ENCODE data around the gene RPH3AL. TPM values are rescaled to one million over a fixed set of nuclear protein-coding genes. Genes with fewer than 3 reads are reported as not detected.
"Not testable (repeated sequence)": the region's sequence is repeated elsewhere in the genome, so short reads cannot be mapped to it uniquely, and the experiment has no call there.

Gene RPH3AL
- total and polyA plus RNA-seq, 10 of the 15 experiments (the other 5 are each of a cell fraction or from before 2014, with no cell fraction given), result 0.04 to 1.2 (median 0.47) TPM; not detected in 2

DNA sequence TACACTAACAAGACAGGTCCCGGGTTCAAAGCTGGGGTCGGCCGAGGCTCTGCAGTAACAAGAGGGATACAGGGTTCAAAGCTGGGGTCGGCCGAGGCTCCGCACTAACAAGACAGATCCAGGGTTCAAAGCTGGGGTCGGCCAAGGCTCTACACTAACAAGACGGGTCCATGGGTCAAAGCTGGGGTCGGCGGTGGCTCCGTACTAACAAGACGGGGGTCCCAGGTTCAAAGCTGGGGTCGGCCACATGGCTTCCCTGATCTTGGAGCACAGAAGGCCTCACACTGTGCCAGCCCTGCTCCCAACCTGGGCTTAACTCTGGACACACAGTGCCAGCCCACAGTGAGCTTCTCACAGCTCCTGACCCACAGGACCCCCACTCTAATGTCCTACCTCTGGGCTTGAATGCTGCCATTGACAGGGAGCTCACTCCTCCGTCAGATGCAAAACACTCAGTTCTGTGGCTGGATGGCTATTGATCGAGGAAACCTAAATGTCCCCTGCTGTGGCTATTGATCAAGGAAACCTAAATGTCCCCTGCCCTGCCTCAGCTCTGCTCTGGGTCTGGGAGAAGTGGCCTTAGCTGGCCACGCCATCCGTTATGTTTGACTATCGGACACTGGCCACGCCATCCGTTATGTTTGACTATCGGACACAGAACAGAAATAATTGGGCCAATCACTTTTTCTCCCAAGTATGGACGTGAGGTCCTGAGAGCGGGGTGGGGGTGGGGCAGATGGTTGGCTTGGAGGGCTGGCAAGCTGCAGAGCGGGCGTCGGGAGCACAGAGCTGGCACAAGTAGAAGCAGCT lies 116.6 kb downstream of the RPH3AL start:
- 85% methylated on average over 26 of the region's 26 CpGs for WGBS (ENCODE audit: insufficient coverage, insufficient replicate concordance, low lambda C conversion rate, missing lambda C conversion rate)
- no peak overlapping the region for H2AFZ ChIP-seq (ENCODE audit: control insufficient read depth, low read depth, low read length)
- no TSS peak for BruUV-seq (replicated peaks)
- H3K4me3 ChIP-seq, result no peak overlapping the region
- SMC1A ChIA-PET (ENCODE audit: uncharacterized antibody, unreplicated experiment), result no interaction called here
- in situ Hi-C loops (cut with MboI) (no loop called here), intact Hi-C loops (cut with micrococcal nuclease; ENCODE audit: unreplicated experiment) (no loop called here)
- POLR2A ChIA-PET, result no interaction called here
- CTCF ChIA-PET, result no interaction called here
- DNase-seq (ENCODE audit: low read depth, low spot score), result no peak
- TF ChIP-seq RBBP5 (conservative IDR thresholded peaks at IDR 0.05), result no peak
- TF ChIP-seq, protein P1, sequence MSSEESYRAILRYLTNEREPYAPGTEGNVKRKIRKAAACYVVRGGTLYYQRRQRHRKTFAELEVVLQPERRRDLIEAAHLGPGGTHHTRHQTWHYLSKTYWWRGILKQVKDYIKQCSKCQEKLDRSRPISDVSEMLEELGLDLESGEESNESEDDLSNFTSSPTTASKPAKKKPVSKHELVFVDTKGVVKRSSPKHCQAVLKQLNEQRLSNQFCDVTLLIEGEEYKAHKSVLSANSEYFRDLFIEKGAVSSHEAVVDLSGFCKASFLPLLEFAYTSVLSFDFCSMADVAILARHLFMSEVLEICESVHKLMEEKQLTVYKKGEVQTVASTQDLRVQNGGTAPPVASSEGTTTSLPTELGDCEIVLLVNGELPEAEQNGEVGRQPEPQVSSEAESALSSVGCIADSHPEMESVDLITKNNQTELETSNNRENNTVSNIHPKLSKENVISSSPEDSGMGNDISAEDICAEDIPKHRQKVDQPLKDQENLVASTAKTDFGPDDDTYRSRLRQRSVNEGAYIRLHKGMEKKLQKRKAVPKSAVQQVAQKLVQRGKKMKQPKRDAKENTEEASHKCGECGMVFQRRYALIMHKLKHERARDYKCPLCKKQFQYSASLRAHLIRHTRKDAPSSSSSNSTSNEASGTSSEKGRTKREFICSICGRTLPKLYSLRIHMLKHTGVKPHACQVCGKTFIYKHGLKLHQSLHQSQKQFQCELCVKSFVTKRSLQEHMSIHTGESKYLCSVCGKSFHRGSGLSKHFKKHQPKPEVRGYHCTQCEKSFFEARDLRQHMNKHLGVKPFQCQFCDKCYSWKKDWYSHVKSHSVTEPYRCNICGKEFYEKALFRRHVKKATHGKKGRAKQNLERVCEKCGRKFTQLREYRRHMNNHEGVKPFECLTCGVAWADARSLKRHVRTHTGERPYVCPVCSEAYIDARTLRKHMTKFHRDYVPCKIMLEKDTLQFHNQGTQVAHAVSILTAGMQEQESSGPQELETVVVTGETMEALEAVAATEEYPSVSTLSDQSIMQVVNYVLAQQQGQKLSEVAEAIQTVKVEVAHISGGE (CRISPR knock-in tag; IDR thresholded peaks at IDR 0.05), result no peak
- no peak for TF ChIP-seq CHD1 (IDR thresholded peaks at IDR 0.05; ENCODE audit: low read depth, low read length)
- TF ChIP-seq SIX5 (IDR thresholded peaks at IDR 0.05; ENCODE audit: low read depth, low read length, severe bottlenecking), result no peak
- H3K27me3 ChIP-seq (replicated peaks in 1 of 2; ENCODE audit: control insufficient read depth in 2 of 2, insufficient read depth in 2 of 2, low read length in 1 of 2), result no peaks in the 10 kb centered on the region
- no peak overlapping the region for H3K9ac ChIP-seq (ENCODE audit: control insufficient read depth, insufficient read depth, low read length)
- H3K4me2 ChIP-seq (ENCODE audit: control insufficient read depth, insufficient read depth), result no peak overlapping the region
- H4K20me1 ChIP-seq (ENCODE audit: control insufficient read depth, insufficient read depth), result no peaks in the 10 kb centered on the region
- no peak for FAIRE-seq
- RAD21 ChIA-PET (ENCODE audit: unreplicated experiment), result no interaction called here
- H3K4me1 ChIP-seq (ENCODE audit: control insufficient read depth, insufficient read depth, low read length), result peaks cover 12% of the 10 kb centered on the region
- H3K27ac ChIP-seq (ENCODE audit: control insufficient read depth, insufficient read depth), result no peak overlapping the region
- no peaks in the 10 kb centered on the region for H3K79me2 ChIP-seq (ENCODE audit: control insufficient read depth, insufficient read depth, low read length)
- H3K36me3 ChIP-seq (ENCODE audit: control insufficient read depth in 2 of 2, insufficient read depth in 2 of 2, low read length in 1 of 2), result no peaks in the 10 kb centered on the region
- H3K9me3 ChIP-seq (replicated peaks; ENCODE audit: control insufficient read depth, insufficient read depth, low read length), result no peaks in the 10 kb centered on the region
- no peak for ATAC-seq

DNA sequence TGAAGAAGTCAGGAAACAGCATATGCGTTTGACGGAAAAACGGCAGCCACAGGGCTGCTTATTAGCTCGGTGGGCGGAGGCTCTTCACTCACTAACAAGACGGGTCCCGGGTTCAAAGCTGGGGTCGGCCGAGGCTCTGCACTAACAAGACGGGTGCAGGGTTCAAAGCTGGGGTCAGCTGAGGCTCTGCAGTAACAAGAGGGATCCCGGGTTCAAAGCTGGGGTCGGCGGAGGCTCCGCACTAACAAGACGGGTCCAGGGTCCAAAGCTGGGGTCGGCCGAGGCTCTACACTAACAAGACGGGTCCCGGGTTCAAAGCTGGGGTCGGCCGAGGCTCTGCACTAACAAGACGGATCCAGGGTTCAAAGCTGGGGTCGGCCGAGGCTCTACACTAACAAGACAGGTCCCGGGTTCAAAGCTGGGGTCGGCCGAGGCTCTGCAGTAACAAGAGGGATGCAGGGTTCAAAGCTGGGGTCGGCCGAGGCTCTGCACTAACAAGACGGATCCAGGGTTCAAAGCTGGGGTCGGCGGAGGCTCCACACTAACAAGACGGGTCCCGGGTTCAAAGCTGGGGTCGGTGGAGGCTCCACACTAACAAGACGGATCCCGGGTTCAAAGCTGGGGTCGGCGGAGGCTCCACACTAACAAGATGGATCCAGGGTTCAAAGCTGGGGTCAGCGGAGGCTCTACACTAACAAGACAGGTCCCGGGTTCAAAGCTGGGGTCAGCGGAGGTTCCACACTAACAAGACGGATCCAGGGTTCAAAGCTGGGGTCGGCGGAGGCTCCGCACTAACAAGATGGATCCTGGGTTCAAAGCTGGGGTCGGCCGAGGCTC lies 117.4 kb downstream of the RPH3AL start:
- H3K4me3 ChIP-seq; H3K36me3 ChIP-seq (ENCODE audit: control insufficient read depth in 2 of 2, insufficient read depth in 2 of 2, low read length in 1 of 2); RAD21 ChIA-PET (ENCODE audit: unreplicated experiment); H3K4me2 ChIP-seq (ENCODE audit: control insufficient read depth, insufficient read depth); POLR2A ChIA-PET; FAIRE-seq; BruUV-seq (replicated peaks); DNase-seq (ENCODE audit: low read depth, low spot score); in situ Hi-C loops (cut with MboI); CTCF ChIA-PET; intact Hi-C loops (cut with micrococcal nuclease; ENCODE audit: unreplicated experiment); H2AFZ ChIP-seq (ENCODE audit: control insufficient read depth, low read depth, low read length); H3K79me2 ChIP-seq (ENCODE audit: control insufficient read depth, insufficient read depth, low read length); SMC1A ChIA-PET (ENCODE audit: uncharacterized antibody, unreplicated experiment); H3K9me3 ChIP-seq (replicated peaks; ENCODE audit: control insufficient read depth, insufficient read depth, low read length); H3K9ac ChIP-seq (ENCODE audit: control insufficient read depth, insufficient read depth, low read length); ATAC-seq; H3K27me3 ChIP-seq (replicated peaks in 1 of 2; ENCODE audit: control insufficient read depth in 2 of 2, insufficient read depth in 2 of 2, low read length in 1 of 2); H3K27ac ChIP-seq (ENCODE audit: control insufficient read depth, insufficient read depth); H4K20me1 ChIP-seq (ENCODE audit: control insufficient read depth, insufficient read depth): not testable (repeated sequence)
- 80% methylated on average over 48 of the region's 48 CpGs for WGBS (ENCODE audit: insufficient coverage, insufficient replicate concordance, low lambda C conversion rate, missing lambda C conversion rate)
- peaks cover 12% of the 10 kb centered on the region for H3K4me1 ChIP-seq (ENCODE audit: control insufficient read depth, insufficient read depth, low read length)
